AG08396 (cell line): Measurements from ENCODE around the gene TAAR2.
"Not testable (repeated sequence)": the region's sequence is repeated elsewhere in the genome, so short reads cannot be mapped to it uniquely, and the experiment has no call there.

Source experiments
- DNase-seq: peaks from one replicate; pipeline ENCODE4 v3.0.0; 2012; ENCODE audit warnings: low spot score, mixed read lengths

The TAAR2 gene

GRCh38 chr6:132612449-132613108, 11.5 kb downstream of the TAAR2 start:
- no peak for DNase-seq

- no peak for DNase-seq
Observed at GRCh38 chr6:132611616-132612015, 12.5 kb downstream of the TAAR2 start.

- DNase-seq = no peak
Observed at GRCh38 chr6:132607544-132608233, 16.4 kb downstream of the TAAR2 start.

- no peak for DNase-seq
Observed at GRCh38 chr6:132604635-132605152, 19.4 kb downstream of the TAAR2 start.

GRCh38 chr6:132600900-132601299, 23.2 kb downstream of the TAAR2 start:
- DNase-seq = not testable (repeated sequence)

GRCh38 chr6:132598473-132598872, 25.6 kb downstream of the TAAR2 start:
- peak; percentile 7 for DNase-seq

GRCh38 chr6:132596201-132596600, 27.9 kb downstream of the TAAR2 start:
- DNase-seq = no peak

GRCh38 chr6:132592855-132593254, 31.2 kb downstream of the TAAR2 start:
- DNase-seq = no peak

- no peak for DNase-seq
Observed at GRCh38 chr6:132590362-132590761, 33.7 kb downstream of the TAAR2 start.

- no peak for DNase-seq
Observed at GRCh38 chr6:132589454-132589853, 34.6 kb downstream of the TAAR2 start, which contains the start of gene TAAR5. Gene TAAR5 (minus strand): TSS chr6:132589741. CDS start chr6:132589686, 55 bp downstream.

GRCh38 chr6:132587424-132587823, 36.7 kb downstream of the TAAR2 start:
- no peak for DNase-seq

- no peak for DNase-seq
Observed at GRCh38 chr6:132584698-132585097, 39.4 kb downstream of the TAAR2 start.

GRCh38 chr6:132571774-132572173, 52.3 kb downstream of the TAAR2 start:
- DNase-seq = no peak

GRCh38 chr6:132570221-132570777, 53.8 kb downstream of the TAAR2 start, which contains the start of gene TAAR6:
Gene TAAR6 (plus strand): TSS chr6:132570322. CDS start chr6:132570322, 0 bp downstream.
- DNase-seq = no peak

- no peak for DNase-seq
Observed at GRCh38 chr6:132569170-132569569, 54.9 kb downstream of the TAAR2 start.

- DNase-seq = no peak
Observed at GRCh38 chr6:132568611-132569010, 55.5 kb downstream of the TAAR2 start.

GRCh38 chr6:132567566-132567965, 56.5 kb downstream of the TAAR2 start:
- DNase-seq = no peak
